ENCODE measurements around the gene LRRC28.

The LRRC28 gene

DNA sequence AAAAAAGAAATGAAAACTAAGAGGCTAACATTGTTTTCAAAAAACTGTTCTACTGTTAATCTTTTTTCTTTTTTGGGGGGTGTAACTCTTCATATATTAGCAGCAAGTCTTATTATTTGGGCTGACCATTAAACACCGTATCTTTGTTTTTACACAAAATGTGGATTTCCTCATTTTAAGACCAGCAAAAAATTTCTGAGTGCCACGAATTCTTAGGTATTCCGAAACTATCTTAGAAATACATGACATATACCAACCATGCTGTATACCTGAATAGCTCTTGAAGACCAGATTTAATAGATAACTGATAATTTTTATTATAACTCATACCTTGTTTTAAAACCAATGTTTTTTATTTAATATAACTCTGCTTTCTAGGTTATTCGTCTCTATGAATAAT is 1.3 kb upstream of the LRRC28 start:
- DNase-seq = peak in 1 of 3 donors; percentile 12

DNA sequence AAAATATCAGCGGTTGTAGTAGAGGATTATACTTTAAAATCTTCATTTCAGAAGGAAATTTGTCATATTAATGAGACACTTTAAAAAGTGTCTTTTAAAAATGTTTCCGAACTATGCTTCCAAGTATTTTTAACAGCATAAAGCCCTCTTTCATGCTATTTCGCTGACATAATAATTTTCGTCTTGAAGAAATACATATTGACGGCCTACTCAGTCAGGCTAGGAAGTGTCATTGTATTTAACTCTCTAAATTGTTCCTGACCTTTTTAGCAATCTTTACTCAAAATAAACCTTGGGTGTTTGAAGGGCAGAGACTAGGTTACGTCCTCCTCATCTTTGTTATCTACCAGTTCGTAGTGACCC is 806 bp upstream of the LRRC28 start:
- no peak for DNase-seq

DNA sequence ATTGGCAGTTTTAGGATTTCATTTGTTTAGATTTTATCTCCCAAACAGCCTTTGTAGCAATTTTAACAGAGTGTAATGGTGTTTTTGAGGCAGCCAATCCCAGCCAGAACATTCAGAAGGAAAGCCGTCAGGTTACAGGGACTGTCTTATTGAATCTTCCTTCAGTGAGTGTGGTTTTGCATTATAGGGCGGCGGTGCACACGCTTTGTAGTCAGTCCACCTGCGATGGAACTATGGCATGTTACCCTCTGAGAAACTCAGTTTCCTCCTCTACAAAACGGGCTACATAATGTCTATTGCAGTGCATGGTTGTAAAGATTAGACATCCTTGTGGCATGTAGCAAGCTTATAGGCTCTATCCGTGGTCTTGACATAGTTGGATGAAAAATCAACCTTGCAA is 1.0 kb downstream of the LRRC28 start:
- no peak for DNase-seq

DNA sequence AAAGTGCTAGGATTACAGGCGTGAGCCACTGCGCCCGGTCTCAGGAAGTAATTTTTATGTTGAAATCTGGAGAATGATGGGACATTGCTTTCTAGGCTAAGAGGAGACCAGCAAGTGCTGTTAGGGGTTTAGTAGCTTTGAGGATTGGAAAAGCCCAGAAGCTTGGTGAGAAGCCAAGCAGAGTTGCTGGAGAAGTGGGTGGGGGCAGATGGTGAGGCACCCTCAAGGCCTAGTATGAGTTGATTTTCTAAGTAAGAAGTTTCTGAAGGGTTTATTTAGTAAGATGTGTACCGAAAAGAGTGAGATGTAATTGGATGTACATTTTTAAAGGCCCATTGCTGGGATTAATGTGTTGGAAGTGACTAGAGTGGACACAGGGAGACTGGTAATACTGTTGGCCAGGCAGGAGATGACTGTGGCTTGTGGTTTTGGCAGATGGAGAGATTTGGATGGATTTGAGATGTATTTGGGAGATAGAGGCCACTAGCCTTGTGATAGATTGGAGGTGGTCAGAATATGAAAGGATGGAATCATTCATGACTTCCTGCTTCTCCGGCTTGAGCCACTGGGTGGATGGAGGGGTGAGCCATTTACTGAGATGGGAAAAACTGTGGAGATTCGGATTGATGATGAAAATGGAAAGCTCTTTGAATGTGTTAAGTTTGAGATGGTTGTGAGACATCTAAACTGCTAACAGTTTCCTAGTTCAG is 2.3 kb downstream of the LRRC28 start:
- DNase-seq = no peak

DNA sequence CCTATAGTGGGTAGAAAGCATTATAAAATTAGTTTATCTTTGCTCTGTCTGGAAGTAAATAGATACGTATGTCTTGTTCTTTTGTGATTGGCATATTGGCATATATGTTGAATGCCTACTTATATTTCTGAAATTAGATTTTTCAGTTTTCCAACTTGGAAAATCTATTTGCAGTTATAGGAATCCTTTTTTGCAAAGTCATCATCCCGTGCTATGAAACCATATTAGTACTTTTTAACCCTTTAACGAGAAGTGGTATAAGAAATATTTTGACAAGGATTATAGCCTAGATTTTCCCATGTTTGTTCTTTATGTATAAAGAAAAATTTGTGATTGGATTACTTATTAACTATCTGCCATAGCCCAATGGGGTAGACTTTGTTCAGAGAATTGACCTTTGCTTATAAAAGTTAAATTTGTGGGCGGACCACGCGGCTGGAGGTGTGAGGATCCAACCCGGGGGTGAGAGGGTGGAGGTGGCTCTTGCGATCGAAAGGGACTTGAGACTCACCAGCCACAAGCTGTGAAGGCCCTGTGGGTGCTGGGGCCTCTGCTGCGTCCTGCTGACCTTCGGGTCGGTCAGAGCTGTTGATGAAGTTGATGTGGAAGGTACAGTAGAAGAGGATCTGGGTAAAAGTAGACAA is 5.9 kb downstream of the LRRC28 start:
- DNase-seq = no peak

DNA sequence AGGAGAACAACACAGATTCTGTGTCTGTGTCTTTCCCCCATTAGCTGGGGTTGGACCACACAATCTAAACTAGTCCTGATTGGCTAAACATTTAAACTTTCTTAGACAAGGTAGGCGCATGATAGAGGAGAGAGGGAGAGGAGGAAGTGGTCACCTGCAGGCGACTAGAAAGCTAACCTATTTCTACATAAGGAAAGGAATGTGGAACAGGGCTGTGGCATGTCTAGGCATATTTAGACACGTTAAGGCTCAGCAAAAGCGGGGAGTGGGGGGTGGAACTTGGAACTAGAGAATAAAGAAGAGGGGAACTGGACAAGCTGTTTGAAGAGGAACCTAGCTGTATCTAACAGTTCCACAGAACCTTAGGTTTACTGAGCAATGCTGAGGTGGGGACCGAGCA is 12.8 kb downstream of the LRRC28 start:
- no peak for DNase-seq

DNA sequence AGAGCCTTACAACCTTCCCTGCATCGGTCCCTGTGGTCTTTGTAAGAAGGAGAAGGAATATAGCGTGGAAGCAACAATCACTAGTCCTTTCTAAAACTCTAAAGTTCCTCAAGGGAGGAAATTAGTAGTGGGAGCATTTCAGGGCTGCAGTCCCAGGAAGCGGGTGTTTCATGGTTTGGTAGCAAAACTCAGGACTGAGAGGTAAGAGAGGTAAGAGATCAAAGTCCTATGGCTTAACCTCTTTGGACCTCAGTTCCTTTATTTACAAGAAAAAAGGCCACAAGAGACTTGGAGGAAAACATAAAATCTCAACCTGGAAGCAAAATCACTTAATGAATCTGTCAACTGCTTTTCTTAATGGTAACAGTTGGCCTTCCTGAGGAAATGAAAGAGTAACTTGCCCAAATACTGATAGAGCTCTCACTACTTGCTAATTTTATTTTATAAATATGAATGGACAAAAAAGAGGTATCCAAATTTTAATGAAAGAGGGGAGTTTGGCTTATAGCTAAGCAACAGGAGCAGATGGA is 14.3 kb downstream of the LRRC28 start:
- no peak for DNase-seq

DNA sequence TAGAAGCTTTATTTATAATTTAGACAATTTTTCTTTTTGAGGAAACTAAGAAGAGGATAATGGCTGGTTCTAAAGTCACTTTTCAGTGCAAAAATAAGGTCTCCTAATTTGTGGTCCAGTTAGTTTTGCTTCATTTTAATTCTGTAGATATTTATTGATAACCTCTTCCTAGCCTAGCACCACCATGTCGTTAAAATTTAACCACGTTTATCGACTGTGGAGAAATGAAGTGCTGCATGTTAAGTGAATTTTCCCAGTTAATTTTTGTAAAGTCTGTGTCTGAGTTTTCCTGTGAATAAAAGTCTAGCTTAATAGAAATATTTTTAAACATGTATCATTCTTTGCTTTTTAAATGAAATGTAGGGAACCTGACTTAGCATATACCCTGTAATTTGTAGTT is 16.7 kb downstream of the LRRC28 start:
- no peak for DNase-seq

DNA sequence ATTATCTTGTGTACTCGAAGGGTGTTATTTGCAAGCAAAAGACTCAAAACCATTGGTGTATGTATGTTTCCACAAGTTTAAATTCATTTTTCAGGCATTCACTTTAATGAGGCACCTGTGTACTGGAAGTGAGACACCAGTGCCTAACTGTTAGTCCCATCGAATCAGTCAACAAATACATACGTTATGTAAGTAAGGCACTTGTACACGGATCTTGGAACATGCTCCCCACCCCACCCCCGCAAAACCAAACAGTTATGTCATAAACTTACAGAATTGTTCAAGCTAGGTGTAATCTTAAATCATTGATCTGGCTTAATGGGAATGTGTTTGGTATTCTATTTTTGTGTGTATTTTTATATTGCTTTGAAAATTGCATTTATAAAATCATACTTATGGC is 17.1 kb downstream of the LRRC28 start:
- DNase-seq = no peak

DNA sequence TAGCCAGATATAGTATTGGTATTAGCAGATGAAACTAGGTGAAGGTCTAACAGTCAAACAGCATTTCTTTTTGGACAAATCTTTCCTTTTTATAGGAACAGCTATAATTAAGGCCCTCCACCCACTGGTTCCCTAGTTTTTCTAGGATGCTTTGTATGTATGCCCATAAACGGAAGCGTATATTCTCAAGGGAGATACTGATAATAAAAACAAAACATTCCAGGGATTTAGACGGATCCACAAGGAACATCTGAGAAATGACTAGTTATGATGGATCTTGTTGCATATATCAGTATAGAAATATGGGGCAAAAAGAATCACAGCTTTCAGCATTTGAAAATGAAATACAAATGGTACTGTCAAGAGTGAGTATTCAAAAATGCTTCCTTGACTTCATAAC is 22.5 kb downstream of the LRRC28 start:
- no peak for DNase-seq

DNA sequence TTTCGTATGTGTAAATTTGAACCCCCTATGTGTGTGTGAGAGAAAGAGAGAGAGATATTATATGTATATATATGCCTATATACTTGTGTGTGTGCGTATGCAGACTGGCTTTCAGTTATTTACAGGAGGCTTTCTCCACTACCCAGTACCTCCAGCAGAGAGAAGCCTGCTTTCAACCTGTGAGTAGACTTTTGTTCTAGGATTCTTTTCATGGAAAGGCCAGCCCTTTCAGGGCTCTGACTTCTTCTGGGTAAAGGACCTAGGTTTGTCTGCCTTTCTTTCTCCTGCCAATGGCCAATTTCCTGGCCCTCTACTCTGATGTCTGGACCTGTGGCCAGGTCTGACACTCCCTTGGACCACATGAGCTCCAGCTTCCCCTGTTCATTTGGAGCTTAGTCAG is 23.8 kb downstream of the LRRC28 start:
- no peak for DNase-seq

DNA sequence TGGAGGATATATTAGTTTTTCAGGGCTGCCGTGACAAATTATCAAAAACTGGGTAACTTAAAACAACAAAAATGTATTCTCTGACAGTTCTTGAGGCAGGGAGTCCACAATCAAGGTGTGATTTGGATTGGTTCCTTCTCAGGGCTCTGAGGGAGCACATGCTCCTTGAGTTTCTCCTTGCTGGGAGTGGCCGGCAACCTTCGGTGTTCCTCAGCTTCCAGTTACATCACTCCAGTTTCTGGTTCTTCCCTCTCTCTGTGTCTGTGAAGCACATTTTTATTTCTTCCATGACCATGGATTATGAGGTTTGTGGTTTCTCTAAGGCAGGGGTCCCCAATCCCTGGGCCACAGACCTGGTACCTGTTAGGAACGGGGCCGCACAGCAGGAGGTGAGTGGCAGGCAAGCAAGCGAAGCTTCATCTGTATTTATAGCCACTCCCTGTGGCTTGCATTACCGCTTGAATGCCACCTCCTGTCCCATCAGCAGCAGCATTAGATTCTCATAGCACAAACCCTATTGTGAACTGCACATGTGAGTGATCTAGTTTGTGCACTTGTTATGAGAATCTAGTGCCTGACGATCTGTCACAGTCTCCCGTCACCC is 24.3 kb downstream of the LRRC28 start:
- DNase-seq = no peak

DNA sequence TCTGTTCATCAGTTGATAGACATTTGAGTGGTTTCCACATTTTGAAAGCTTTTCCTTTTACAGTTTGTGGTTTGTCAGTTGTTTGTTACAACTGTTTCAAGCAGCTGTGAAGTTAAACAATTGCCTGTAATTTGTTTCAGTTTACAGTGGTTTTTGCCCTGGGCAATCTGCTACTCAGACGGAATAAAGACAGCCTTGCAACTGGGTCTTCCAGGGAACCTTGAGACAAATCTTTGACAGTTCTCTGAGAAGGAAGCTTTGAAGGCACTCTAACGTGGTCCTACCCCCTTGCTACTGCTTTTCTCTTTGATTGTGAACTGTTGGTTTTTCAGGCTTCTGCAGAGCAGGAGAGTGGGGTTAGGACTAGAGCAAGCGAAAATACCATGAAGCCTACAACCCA is 28.0 kb downstream of the LRRC28 start:
- no peak for DNase-seq

DNA sequence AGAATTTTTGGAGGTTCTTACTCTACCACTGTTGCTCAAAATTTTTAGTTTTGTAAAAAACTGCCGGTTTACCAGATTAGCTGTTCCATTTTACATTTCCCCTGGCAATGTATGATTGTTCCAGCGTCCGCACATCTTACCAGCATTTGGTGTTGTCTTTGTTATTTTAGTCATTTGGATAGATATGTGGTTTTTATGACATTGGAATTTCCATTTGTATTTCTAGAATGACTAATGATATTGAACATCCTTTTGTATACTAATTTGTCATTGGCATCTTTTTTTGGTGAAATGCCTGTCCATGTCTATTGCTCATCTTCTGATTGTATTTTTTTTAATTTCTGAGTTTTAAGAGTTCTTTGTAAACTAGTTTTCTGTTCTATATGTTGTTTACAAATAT is 28.5 kb downstream of the LRRC28 start:
- peak in 2 of 3 donors; percentile 34 to 48 for DNase-seq

DNA sequence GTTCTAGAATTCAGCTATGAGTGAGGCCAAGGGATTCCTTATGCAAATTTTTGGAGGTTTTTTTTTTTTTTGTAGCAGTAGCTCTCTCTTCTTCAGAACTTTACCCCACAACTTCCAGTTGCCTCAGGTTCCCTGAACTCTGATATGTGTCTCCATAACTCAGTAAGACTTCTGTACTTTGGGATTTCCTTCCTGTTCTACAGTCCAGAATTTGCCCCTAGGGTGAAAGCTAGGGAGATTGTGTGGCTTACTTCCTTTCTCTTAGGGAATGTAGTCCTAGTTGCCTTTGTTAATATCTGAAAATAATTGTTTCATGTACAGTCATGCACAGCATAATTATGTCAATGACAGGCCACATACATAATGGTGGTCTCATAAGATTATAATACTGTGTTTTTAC is 30.8 kb downstream of the LRRC28 start:
- DNase-seq = peak; percentile 15 to 43 (median 18)

DNA sequence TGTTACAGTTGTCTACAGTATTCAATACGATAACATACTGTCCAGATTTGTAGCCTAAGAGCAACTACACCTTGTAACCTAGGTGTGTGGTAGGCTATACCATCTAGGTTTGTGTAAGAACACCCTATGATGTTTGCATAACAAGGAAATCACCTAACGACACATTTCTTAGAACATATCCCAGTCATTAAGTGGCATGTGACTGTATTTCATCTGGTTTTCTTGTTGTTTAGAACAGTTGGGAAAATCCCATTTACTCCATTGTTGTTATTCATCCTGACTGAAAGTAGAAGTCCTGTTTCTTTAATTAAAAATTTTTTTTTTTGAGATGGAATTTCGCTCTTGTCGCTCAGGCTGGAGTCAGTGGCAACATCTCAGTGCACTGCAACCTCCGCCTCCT is 31.3 kb downstream of the LRRC28 start:
- DNase-seq = peak; percentile 65 to 87 (median 85)

DNA sequence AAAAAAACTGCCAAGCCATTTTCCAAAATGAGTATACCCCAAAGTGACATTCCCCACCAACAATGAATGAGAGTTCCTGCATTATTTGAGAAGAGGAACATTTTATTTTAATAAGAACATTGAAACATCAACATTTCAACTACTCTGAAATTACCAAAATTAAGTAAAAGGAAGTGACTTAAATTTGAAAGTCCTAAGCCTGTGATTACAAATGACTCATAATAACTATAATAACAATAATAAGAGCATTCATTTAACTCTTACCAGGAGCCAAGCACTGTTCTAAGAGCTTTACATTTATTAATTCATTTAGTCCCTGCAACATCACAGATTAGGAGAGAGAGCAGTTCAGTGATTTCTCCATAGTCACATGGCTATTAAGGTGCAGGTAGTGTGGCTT is 32.4 kb downstream of the LRRC28 start:
- DNase-seq = peak in 2 of 3 donors; percentile 51 to 57

DNA sequence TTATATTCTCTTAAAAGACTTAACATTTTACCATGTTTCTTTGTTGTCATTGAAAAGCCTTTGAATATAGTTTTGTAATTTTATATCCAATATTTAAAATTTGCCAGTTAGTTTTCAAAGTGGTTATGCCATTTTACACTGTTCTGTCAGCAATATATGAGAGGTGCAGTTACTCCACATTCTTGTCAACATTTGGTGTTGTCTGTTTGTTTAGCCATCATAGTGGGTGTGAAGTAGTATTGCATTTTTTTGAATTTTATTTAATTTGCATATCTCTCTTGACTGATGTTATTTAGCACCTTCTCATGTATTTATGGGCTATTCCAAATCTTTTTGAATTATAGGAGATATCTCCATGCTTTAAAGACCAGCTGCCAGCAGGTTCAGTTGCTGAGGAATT is 40.4 kb downstream of the LRRC28 start:
- no peak for DNase-seq

DNA sequence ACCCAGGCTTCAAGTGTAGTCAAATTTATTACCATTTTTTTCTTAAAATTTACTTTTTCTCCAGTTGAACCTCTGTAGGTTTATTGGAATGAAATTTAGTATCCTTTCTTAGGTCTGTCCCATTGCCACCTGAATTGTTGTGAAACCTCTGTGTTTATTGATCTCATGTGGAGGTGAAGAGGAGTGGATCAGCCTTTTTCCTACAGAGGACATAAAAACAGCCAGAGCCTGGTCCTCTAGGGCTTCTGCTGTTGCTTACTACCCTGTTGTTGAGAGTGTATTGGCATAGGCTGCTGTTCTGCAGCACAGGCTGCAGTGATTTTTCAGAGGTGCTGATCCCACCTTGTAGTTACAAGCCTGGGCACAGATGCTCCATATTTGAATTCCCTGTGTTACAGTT is 44.6 kb downstream of the LRRC28 start:
- no peak for DNase-seq

DNA sequence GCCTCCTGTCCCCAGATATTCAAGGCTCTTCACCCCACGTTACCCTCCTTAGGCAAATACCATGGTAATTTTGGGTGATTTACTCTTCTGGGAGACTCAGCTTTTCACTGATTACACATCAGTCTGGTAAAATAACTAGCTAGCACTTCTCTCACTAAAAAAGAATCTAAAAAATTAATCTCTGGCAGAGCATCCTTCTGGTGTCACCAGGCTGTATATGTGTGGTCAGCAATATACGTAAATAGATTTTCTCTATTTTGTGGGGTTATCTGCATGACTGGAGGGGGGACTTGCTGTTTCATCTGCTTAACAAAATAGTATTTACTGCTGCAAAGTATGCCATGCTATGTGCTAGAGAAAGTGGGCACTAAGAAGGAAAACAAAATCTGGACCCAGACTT is 45.1 kb downstream of the LRRC28 start:
- DNase-seq = no peak

DNA sequence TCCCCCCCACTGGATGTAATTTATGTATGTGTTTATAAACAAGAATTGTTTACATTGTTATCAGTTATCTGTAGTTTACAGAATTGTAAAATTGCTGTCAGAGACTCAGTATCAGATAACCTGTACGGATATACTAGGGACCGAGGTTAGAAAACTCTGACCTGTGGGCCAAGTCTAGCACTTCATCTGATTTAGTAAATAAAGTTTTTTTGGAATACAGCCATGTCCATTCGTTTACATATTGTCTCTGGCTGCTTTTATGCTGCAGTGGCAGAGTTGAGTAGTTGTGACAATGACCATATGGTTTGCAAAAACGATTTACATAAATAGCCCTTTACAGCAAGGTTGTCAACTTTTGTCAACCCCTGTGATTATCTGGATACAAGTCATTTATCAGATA is 52.6 kb downstream of the LRRC28 start:
- DNase-seq = no peak

DNA sequence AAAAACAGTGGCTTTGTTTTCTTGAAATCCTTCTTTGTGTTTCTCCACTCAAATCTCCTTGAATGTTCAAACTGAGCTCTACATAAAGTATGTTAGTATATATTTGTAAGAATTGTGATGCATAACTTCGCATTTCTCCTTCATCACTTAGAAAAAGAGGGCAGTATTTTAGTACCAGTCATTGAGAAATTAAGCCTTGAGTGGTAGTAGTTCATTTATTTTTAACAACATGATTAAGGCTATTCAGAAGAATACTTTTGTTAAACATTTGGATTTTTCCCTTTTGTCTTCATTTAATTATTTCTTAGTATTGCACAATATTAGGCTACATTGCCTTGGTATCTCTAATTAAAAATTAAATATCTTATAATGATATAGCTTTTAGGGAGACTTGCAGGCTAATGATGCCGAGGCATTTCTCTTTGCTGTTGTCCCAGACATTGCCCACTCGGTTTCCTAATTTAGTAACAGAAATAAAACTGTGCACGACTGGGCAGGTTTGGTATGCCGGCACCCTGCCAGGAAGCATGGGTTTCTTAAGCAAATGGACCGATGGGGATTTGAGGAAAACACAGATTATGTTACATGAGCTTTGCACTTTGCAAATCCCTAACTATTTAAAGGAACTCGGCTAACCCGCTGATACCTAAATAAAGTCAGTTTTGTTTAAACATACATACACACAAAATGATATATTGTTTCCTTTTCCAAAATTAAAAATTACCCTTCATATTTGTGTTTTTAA is 54.7 kb downstream of the LRRC28 start:
- DNase-seq = no peak

DNA sequence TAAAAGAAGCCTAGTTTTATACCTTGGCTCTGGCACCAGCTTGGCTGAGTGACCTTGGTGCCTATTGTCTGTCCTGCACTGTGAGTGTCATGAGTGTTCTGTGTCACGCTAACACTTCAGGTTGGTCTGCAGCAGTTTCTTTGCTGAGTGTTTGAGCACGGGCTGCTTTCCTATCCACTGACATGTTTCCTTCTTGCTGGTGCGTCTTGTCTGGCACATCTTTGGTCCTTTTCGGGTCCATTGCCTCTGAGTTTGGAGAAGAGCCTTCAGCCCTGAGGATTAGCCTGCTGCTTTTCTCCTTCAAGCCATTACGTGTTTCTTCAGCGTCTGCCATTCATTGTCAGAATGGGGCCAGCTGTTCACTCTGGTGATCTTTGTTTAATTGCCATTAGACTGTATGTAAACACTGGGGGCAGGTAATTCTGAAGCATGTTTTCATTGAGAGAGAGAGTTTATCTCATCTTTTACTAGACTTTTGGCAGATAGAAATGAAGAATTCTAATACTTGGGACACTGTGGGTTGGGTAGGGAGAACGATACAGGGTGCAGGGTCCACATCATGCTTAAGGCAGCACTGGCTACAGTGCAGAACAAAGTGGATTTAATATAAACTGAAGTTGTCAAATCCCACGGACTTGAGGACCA is 55.5 kb downstream of the LRRC28 start:
- no peak for DNase-seq
